SK-N-SH treated with all-trans-retinoic acid at 6 μM for 48 hours (cell line): ENCODE measurements around the gene PPP6R2.

ENCODE experiments used
- ATAC-seq: fragments of 200-7000 bp; cut with Tn5 transposase; 3 replicates; pipeline ENCODE4 v1.9.1; 2020; ENCODE audit warnings: mild to moderate bottlenecking, moderate library complexity
- BACH2 ChIP-seq: fragments of 250-450 bp; sonication (Bioruptor Pico); IDR thresholded peaks from 2 replicates; pipeline ENCODE4 v1.9.0; 2021; ENCODE audit warnings: mild to moderate bottlenecking, borderline replicate concordance
- CSDC2 ChIP-seq: fragments of 250-450 bp; sonication (Bioruptor Pico); IDR thresholded peaks from 2 replicates; pipeline ENCODE4 v1.5.0; 2020; ENCODE audit warnings: mild to moderate bottlenecking, moderate library complexity
- GLIS3 ChIP-seq: fragments of 250-450 bp; sonication (Bioruptor Pico); IDR thresholded peaks from 2 replicates; pipeline ENCODE4 v1.5.0; 2020; ENCODE audit warnings: mild to moderate bottlenecking, moderate library complexity
- ISL1 ChIP-seq: fragments of 250-450 bp; sonication (Bioruptor Pico); IDR thresholded peaks from 2 replicates; pipeline ENCODE4 v2.1.2; 2022; ENCODE audit warnings: mild to moderate bottlenecking, moderate library complexity
- OSR1 ChIP-seq: fragments of 250-450 bp; sonication (Bioruptor Pico); IDR thresholded peaks from 2 replicates; pipeline ENCODE4 v1.8.0; 2022; ENCODE audit warnings: moderate library complexity, mild to moderate bottlenecking, inconsistent platforms
- PPARA ChIP-seq: fragments of 250-450 bp; sonication (Bioruptor Pico); IDR thresholded peaks from 2 replicates; pipeline ENCODE4 v1.5.0; 2020; ENCODE audit warnings: mild to moderate bottlenecking, borderline replicate concordance
- RARB ChIP-seq: fragments of 250-450 bp; sonication (Bioruptor Pico); IDR thresholded peaks from 2 replicates; pipeline ENCODE4 v1.8.0; 2021; ENCODE audit warnings: mild to moderate bottlenecking, moderate library complexity
- SNAI2 ChIP-seq: fragments of 250-450 bp; sonication (Bioruptor Pico); IDR thresholded peaks from 2 replicates; pipeline ENCODE4 v1.5.0; 2020; ENCODE audit warnings: mild to moderate bottlenecking, moderate library complexity
- TCF4 ChIP-seq: fragments of 250-450 bp; sonication (Bioruptor Pico); IDR thresholded peaks from 2 replicates; pipeline ENCODE4 v1.8.0; 2021; ENCODE audit warnings: mild to moderate bottlenecking, moderate library complexity, borderline replicate concordance
- TOX ChIP-seq: fragments of 250-450 bp; sonication (Bioruptor Pico); IDR thresholded peaks from 2 replicates; pipeline ENCODE4 v1.8.0; 2021; ENCODE audit warnings: mild to moderate bottlenecking, moderate library complexity, borderline replicate concordance
- ZC3H10 ChIP-seq: fragments of 250-450 bp; sonication (Bioruptor Pico); IDR thresholded peaks from 2 replicates; pipeline ENCODE4 v1.5.1; 2021; ENCODE audit warnings: mild to moderate bottlenecking, moderate library complexity
- ZFP3 ChIP-seq: fragments of 250-450 bp; sonication (Bioruptor Pico); IDR thresholded peaks from 2 replicates; pipeline ENCODE4 v1.5.0; 2020; ENCODE audit warnings: mild to moderate bottlenecking, moderate library complexity
- ZNF70 ChIP-seq: fragments of 450-650 bp; formaldehyde crosslinking; IDR thresholded peaks from 2 replicates; pipeline ENCODE4 v1.5.0; 2020; ENCODE audit warnings: mild to moderate bottlenecking, moderate library complexity
- TF ChIP-seq, protein P1 (sequence below): fragments of 250-450 bp; sonication (Bioruptor Pico); IDR thresholded peaks from 2 replicates; pipeline ENCODE4 v1.5.1; 2021; ENCODE audit warnings: mild to moderate bottlenecking, moderate library complexity
- TF ChIP-seq, protein P2 (sequence below): fragments of 250-450 bp; sonication (Bioruptor Pico); IDR thresholded peaks from 2 replicates; pipeline ENCODE4 v1.5.0; 2020; ENCODE audit warnings: mild to moderate bottlenecking, moderate library complexity
- TF ChIP-seq, protein P3 (sequence below): fragments of 250-450 bp; sonication (Bioruptor Pico); IDR thresholded peaks from 2 replicates; pipeline ENCODE4 v1.8.0; 2020; ENCODE audit warnings: mild to moderate bottlenecking, moderate library complexity, borderline replicate concordance
- TF ChIP-seq, protein P4 (sequence below): fragments of 250-450 bp; sonication (Bioruptor Pico); IDR thresholded peaks from 2 replicates; pipeline ENCODE4 v1.5.1; 2020; ENCODE audit warnings: low read depth, mild to moderate bottlenecking, moderate library complexity
- TF ChIP-seq, protein P5 (sequence below): fragments of 250-450 bp; sonication (Bioruptor Pico); IDR thresholded peaks from 2 replicates; pipeline ENCODE4 v1.8.0; 2021; ENCODE audit warnings: low read depth, mild to moderate bottlenecking, moderate library complexity, borderline replicate concordance

PPP6R2 gene

DNA sequence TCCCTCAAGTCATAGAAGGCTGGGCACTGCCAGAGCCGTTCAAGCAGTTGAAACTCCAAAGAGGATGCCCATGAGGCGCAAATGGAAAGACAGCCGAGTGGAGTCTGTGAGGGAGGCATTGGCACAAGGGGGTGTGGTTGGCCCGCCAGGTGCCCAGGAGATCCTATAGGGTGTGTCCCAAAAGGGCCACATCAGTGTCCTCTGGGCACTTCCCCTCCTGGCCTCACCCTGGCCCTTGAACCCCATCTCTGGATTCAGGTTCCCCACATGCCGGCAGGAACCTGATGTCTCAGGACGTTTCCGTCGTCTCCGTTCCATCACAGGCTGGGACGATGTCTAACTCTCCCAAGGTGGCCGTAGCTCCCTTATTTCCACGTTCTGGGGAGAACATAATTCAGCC, 77.5 kb downstream of the PPP6R2 start:
- no peak for TF ChIP-seq SNAI2 (CRISPR knock-in tag)
- TF ChIP-seq BACH2 (CRISPR knock-in tag): no peak
- no peak for TF ChIP-seq PPARA (CRISPR knock-in tag)
- TF ChIP-seq, protein P1, sequence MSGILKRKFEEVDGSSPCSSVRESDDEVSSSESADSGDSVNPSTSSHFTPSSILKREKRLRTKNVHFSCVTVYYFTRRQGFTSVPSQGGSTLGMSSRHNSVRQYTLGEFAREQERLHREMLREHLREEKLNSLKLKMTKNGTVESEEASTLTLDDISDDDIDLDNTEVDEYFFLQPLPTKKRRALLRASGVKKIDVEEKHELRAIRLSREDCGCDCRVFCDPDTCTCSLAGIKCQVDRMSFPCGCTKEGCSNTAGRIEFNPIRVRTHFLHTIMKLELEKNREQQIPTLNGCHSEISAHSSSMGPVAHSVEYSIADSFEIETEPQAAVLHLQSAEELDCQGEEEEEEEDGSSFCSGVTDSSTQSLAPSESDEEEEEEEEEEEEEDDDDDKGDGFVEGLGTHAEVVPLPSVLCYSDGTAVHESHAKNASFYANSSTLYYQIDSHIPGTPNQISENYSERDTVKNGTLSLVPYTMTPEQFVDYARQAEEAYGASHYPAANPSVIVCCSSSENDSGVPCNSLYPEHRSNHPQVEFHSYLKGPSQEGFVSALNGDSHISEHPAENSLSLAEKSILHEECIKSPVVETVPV (CRISPR knock-in tag): no peak
- TF ChIP-seq TOX (CRISPR knock-in tag): no peak
- TF ChIP-seq GLIS3 (CRISPR knock-in tag): no peak
- no peak for TF ChIP-seq ZNF70 (CRISPR knock-in tag)
- TF ChIP-seq ZC3H10: no peak
- TF ChIP-seq TCF4: no peak
- TF ChIP-seq ZFP3 (CRISPR knock-in tag): no peak
- TF ChIP-seq, protein P2, sequence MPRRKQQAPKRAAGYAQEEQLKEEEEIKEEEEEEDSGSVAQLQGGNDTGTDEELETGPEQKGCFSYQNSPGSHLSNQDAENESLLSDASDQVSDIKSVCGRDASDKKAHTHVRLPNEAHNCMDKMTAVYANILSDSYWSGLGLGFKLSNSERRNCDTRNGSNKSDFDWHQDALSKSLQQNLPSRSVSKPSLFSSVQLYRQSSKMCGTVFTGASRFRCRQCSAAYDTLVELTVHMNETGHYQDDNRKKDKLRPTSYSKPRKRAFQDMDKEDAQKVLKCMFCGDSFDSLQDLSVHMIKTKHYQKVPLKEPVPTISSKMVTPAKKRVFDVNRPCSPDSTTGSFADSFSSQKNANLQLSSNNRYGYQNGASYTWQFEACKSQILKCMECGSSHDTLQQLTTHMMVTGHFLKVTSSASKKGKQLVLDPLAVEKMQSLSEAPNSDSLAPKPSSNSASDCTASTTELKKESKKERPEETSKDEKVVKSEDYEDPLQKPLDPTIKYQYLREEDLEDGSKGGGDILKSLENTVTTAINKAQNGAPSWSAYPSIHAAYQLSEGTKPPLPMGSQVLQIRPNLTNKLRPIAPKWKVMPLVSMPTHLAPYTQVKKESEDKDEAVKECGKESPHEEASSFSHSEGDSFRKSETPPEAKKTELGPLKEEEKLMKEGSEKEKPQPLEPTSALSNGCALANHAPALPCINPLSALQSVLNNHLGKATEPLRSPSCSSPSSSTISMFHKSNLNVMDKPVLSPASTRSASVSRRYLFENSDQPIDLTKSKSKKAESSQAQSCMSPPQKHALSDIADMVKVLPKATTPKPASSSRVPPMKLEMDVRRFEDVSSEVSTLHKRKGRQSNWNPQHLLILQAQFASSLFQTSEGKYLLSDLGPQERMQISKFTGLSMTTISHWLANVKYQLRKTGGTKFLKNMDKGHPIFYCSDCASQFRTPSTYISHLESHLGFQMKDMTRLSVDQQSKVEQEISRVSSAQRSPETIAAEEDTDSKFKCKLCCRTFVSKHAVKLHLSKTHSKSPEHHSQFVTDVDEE: no peak
- ATAC-seq: no peak

DNA sequence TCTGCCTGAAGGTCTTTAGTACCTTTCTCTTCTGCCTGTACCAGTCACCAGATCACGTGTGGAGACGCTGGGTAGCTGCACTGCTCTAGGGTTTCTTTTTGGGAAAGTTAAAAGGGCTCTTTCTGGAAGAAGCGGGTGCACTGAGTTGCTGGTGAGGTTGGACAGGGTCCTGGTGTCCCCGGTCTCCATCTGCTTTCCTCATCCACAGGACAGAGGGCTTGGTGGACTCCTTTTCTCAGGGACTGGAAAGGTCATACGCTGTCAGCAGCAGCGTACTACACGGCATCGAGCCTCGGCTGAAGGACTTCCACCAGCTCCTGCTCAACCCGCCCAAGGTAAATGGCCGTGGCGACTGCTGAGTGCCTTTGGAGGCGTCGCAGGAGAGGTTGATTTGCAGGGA, 78.9 kb downstream of the PPP6R2 start:
- no peak for TF ChIP-seq ISL1 (CRISPR knock-in tag)
- no peak for ATAC-seq

DNA sequence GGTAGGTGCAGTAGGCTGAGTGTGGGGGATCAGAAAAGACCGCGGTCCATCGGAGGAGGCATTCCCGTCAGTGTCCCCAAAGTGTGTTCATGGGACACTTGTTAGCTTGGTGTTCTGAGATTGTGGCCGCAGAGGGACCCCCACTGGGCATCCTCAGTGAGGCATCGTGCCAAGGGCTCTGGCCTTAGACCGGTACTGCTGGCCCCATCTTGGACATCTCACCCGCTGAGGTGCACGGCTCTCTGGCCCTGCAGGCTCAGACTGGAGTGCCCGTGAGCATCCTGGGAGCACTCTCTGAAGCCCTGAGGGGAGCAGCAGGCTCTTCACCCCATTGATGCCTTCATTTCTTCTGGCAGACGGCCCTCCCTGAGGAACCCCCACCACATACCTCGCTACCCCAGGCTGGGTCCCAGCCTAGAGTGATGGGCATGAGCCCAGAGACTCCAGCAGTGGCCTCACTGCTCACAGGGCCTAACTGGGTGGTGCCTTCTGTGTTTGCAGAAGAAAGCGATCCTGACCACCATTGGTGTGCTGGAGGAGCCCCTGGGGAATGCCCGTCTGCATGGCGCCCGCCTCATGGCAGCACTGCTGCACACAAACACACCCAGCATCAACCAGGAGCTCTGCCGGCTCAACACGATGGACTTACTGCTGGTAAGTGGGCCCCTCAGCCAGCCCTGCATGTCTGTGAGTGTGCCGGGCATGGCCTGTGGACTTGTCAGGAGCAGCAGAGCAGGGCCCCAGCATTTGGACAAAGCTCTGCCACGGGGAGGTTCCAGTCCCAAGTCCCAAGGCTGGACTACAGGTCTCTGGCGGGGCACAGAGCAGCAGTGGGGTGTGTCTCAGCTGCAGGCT, 80.1 kb downstream of the PPP6R2 start:
- TF ChIP-seq, protein P3, sequence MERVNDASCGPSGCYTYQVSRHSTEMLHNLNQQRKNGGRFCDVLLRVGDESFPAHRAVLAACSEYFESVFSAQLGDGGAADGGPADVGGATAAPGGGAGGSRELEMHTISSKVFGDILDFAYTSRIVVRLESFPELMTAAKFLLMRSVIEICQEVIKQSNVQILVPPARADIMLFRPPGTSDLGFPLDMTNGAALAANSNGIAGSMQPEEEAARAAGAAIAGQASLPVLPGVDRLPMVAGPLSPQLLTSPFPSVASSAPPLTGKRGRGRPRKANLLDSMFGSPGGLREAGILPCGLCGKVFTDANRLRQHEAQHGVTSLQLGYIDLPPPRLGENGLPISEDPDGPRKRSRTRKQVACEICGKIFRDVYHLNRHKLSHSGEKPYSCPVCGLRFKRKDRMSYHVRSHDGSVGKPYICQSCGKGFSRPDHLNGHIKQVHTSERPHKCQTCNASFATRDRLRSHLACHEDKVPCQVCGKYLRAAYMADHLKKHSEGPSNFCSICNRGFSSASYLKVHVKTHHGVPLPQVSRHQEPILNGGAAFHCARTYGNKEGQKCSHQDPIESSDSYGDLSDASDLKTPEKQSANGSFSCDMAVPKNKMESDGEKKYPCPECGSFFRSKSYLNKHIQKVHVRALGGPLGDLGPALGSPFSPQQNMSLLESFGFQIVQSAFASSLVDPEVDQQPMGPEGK (CRISPR knock-in tag): no peak
- no peak for TF ChIP-seq PPARA (CRISPR knock-in tag)
- ATAC-seq: no peak

DNA sequence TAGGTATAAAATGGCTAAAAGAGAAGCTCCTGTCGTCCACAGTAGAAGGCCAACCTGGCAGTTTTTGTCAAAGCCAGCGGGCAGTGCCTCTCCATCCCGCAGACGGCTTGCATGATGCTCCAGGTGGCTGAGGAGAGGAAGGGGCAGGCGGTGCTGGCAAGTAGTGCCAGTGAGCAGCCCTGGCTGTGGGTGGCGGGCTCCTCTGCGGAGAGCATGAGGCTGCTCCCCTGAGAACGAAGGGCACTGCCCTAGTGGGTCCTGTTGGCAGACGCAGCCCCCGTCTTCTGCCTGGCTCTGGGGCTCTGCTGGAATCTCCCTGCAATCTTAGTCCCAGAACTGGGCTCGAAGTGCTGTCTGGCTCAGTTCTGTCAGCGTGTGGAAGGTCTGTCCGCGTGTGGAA, 80.8 kb downstream of the PPP6R2 start:
- no peak for TF ChIP-seq ZFP3 (CRISPR knock-in tag)
- TF ChIP-seq, protein P2: no peak
- TF ChIP-seq, protein P4, sequence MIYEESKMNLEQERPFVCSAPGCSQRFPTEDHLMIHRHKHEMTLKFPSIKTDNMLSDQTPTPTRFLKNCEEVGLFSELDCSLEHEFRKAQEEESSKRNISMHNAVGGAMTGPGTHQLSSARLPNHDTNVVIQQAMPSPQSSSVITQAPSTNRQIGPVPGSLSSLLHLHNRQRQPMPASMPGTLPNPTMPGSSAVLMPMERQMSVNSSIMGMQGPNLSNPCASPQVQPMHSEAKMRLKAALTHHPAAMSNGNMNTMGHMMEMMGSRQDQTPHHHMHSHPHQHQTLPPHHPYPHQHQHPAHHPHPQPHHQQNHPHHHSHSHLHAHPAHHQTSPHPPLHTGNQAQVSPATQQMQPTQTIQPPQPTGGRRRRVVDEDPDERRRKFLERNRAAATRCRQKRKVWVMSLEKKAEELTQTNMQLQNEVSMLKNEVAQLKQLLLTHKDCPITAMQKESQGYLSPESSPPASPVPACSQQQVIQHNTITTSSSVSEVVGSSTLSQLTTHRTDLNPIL: no peak
- no peak for TF ChIP-seq ZNF70 (CRISPR knock-in tag)
- TF ChIP-seq RARB: no peak
- TF ChIP-seq GLIS3 (CRISPR knock-in tag): no peak
- TF ChIP-seq, protein P1 (CRISPR knock-in tag): no peak
- TF ChIP-seq TCF4: no peak
- TF ChIP-seq, protein P5, sequence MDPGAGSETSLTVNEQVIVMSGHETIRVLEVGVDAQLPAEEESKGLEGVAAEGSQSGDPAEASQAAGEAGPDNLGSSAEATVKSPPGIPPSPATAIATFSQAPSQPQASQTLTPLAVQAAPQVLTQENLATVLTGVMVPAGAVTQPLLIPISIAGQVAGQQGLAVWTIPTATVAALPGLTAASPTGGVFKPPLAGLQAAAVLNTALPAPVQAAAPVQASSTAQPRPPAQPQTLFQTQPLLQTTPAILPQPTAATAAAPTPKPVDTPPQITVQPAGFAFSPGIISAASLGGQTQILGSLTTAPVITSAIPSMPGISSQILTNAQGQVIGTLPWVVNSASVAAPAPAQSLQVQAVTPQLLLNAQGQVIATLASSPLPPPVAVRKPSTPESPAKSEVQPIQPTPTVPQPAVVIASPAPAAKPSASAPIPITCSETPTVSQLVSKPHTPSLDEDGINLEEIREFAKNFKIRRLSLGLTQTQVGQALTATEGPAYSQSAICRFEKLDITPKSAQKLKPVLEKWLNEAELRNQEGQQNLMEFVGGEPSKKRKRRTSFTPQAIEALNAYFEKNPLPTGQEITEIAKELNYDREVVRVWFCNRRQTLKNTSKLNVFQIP (CRISPR knock-in tag): no peak
- no peak for TF ChIP-seq CSDC2 (CRISPR knock-in tag)
- no peak for TF ChIP-seq OSR1 (CRISPR knock-in tag)

More for the DNA sequence above, 80.8 kb downstream of the PPP6R2 start:
- ATAC-seq: no peak
